ENCODE data around the gene ANKDD1A.

The ANKDD1A gene

DNA sequence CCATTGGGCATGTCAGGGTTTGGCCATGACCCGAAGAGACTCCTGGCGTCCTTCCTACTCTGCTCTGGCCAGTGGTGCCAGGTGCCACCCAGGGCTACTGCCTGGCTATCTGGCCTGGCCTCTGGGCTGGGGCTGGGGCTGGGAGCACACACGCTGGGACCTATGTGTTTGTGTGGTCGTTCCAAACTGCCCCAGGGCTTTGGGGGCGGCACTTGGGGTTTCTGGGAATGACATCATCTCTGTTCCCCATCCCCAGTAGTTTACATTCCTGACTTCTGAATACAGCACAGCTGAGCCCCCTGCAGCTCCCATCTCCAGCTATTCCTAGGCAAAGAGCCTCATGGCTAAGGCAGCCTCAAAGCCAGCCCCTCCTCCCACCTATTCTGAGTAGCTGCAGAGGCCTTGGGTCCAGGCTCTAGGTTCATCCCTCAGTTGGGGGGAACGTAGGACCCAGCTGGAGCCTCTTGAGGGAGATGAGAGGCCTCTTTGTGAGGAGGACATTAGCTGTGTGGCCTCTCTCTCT is 45.6 kb upstream of the ANKDD1A start:
- no peaks in the 10 kb centered on the region for H3K27me3 Mint-ChIP-seq (ENCODE audit: low read depth)
- no peaks in the 10 kb centered on the region for H3K9me3 Mint-ChIP-seq
- TF ChIP-seq, protein P1, sequence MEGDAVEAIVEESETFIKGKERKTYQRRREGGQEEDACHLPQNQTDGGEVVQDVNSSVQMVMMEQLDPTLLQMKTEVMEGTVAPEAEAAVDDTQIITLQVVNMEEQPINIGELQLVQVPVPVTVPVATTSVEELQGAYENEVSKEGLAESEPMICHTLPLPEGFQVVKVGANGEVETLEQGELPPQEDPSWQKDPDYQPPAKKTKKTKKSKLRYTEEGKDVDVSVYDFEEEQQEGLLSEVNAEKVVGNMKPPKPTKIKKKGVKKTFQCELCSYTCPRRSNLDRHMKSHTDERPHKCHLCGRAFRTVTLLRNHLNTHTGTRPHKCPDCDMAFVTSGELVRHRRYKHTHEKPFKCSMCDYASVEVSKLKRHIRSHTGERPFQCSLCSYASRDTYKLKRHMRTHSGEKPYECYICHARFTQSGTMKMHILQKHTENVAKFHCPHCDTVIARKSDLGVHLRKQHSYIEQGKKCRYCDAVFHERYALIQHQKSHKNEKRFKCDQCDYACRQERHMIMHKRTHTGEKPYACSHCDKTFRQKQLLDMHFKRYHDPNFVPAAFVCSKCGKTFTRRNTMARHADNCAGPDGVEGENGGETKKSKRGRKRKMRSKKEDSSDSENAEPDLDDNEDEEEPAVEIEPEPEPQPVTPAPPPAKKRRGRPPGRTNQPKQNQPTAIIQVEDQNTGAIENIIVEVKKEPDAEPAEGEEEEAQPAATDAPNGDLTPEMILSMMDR (IDR thresholded peaks at IDR 0.05; ENCODE audit: unreplicated experiment in 3 of 3): no peak
- H3K4me1 Mint-ChIP-seq: peaks cover 37% of the 10 kb centered on the region
- H3K27ac Mint-ChIP-seq: peak overlapping the region; percentile 32 to 85 (median 73)
- no peak overlapping the region for H3K4me3 Mint-ChIP-seq
- peaks cover 25% of the 10 kb centered on the region for H3K36me3 Mint-ChIP-seq (ENCODE audit: low read depth)

DNA sequence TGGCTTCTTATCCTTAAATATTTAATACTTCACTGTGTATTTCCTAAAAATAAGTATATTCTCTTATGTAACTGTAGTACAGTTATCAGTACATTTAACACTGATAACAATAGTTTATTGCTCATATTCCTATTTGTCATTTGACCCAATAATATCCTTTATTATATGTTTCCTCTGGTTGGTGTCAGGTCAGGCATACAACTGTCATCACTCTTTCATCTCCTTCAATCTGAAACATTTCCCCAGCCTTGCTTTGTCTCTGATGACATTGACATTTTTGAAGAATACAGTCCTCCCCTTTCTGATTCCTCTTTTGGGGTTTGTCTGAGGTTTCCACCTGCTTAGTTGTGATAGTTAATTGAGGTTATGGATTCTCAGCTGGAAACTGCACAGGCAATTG is 42.2 kb upstream of the ANKDD1A start:
- Mint-ChIP-seq H3K4me1 (peaks cover 19% of the 10 kb centered on the region), H3K27ac (no peak overlapping the region), H3K27me3 (ENCODE audit: low read depth) (peaks cover 3% of the 10 kb centered on the region), H3K4me3 (no peak overlapping the region), H3K9me3 (no peaks in the 10 kb centered on the region), H3K36me3 (ENCODE audit: low read depth) (peaks cover 6% of the 10 kb centered on the region)
- TF ChIP-seq, protein P1 (IDR thresholded peaks at IDR 0.05; ENCODE audit: unreplicated experiment in 3 of 3): no peak

DNA sequence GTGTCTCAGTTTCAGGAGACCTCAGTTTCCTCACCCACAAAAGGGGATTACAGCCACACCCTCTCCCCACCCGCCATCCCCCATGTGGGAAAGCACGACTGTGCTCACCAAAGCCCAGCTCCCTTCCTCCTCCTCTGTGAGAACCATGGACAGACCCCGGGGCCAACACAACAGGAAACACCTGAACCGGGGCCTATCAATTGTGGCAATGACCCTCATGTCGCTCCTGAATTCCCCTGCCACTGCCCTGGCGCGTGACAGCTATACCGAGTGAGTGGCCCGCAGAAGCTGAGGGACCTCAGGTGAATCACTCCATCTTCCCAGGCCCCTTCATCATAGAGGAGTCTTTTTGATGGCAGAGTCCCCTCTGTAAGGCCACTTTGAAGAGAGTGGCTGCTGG is 41.3 kb upstream of the ANKDD1A start:
- peaks cover 3% of the 10 kb centered on the region for H3K27me3 Mint-ChIP-seq (ENCODE audit: low read depth)
- H3K27ac Mint-ChIP-seq: no peak overlapping the region
- TF ChIP-seq, protein P1 (IDR thresholded peaks at IDR 0.05; ENCODE audit: unreplicated experiment in 3 of 3): no peak

DNA sequence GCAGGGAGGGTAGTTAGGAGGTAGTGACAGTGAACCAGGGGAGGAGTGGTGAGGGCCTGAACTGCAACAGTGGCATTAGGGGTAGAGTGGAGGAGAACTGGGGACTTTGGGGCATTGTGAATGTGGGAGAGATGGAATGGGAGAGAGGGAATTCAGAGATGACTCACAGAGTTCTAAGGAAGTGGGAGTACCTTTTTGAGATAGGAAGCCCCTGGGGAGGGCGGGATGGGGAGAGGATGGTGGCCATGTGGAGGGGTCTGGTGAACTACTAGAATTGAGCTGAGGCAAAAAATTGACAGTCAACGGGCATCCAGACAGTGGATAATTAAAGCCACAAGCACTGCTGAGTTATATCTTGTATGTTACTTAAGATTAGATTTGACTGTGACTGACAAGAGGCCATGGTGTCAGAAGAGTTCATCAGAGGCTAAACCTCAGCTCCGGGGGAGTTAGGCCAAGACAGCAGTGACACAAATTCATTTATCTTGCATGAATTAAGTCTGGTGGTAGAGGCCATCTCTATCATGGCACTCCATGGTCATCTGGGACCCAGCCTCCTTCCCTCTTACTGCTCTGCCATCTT is 36.0 kb upstream of the ANKDD1A start:
- TF ChIP-seq, protein P1 (IDR thresholded peaks at IDR 0.05; ENCODE audit: unreplicated experiment in 3 of 3): no peak
- no peaks in the 10 kb centered on the region for H3K9me3 Mint-ChIP-seq
- no peak overlapping the region for H3K4me3 Mint-ChIP-seq
- H3K27me3 Mint-ChIP-seq (ENCODE audit: low read depth): peaks cover 5% of the 10 kb centered on the region
- H3K27ac Mint-ChIP-seq: peak overlapping the region in 1 of 3 experiments; percentile 18
- H3K36me3 Mint-ChIP-seq (ENCODE audit: low read depth): no peaks in the 10 kb centered on the region
- peaks cover 18% of the 10 kb centered on the region for H3K4me1 Mint-ChIP-seq

More for the DNA sequence above, 41.3 kb upstream of the ANKDD1A start:
- H3K36me3 Mint-ChIP-seq (ENCODE audit: low read depth): peaks cover 6% of the 10 kb centered on the region
- H3K4me1 Mint-ChIP-seq: peaks cover 26% of the 10 kb centered on the region
- H3K4me3 Mint-ChIP-seq: no peak overlapping the region
- H3K9me3 Mint-ChIP-seq: no peaks in the 10 kb centered on the region

DNA sequence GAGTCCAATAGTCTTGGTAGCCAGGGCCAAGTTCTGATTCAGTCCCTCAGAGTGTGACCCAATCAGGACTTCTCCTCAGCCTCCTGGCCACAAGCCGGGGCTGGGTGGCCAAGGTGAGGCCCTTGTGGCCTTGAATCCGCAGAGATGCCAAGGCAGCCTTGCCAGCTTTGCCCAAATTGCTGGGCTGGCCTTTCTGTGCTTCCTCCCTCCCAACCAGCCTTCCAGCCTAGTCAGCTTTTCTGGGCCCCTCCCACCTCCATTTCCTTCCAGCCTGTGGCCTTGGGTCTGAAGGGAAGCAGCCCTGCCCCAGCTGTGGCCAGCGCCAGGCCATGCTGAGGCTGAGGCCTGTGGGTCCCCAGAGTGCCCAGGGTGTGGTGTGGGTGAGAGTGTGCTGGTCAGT is 34.3 kb upstream of the ANKDD1A start:
- TF ChIP-seq, protein P1 (IDR thresholded peaks at IDR 0.05; ENCODE audit: unreplicated experiment in 3 of 3): no peak
- H3K27me3 Mint-ChIP-seq (ENCODE audit: low read depth): peaks cover 7% of the 10 kb centered on the region

DNA sequence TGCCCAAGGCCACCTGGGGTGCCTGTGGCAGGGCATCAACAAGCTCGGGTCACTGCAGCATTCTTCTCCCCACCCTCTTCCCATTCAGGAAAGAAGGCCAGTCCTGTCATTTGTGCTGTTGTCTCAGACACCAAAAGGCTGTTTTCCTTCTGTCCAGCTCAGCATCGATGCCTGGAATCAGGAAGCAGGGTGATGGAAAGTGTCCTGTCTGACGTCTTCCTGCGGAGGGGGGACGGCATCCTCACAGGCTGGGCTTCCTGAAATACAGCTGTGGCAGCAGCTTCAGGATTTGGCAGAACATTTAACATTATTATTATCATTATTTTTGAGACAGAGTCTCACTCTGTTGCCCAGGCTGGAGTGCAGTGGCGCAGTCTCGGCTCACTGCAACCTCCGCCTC is 33.0 kb upstream of the ANKDD1A start:
- H3K27me3 Mint-ChIP-seq (ENCODE audit: low read depth): peaks cover 7% of the 10 kb centered on the region
- H3K4me3 Mint-ChIP-seq: no peak overlapping the region
- peaks cover 22% of the 10 kb centered on the region for H3K4me1 Mint-ChIP-seq
- no peak overlapping the region for H3K27ac Mint-ChIP-seq
- no peaks in the 10 kb centered on the region for H3K36me3 Mint-ChIP-seq (ENCODE audit: low read depth)
- TF ChIP-seq, protein P1 (IDR thresholded peaks at IDR 0.05; ENCODE audit: unreplicated experiment in 3 of 3): no peak
- no peaks in the 10 kb centered on the region for H3K9me3 Mint-ChIP-seq

More for the DNA sequence above, 34.3 kb upstream of the ANKDD1A start:
- H3K27ac Mint-ChIP-seq: no peak overlapping the region
- no peaks in the 10 kb centered on the region for H3K36me3 Mint-ChIP-seq (ENCODE audit: low read depth)
- H3K4me3 Mint-ChIP-seq: no peak overlapping the region
- H3K4me1 Mint-ChIP-seq: peaks cover 18% of the 10 kb centered on the region
- no peaks in the 10 kb centered on the region for H3K9me3 Mint-ChIP-seq
